NB4 (cell line): Measurements from ENCODE around the gene RAC2.

ENCODE experiments used
- DNase-seq: peaks from one replicate; pipeline ENCODE4 v3.0.0; 2010; ENCODE audit warnings: low read depth
- H3K4me3 ChIP-seq: one replicate; pipeline ENCODE4 v1.5.1; 2011; ENCODE audit warnings: mild to moderate bottlenecking, low read depth, low read length, moderate library complexity
- MYC ChIP-seq: IDR thresholded peaks from 2 replicates; pipeline ENCODE4 v1.6.1; 2011; ENCODE audit warnings: low read depth, low read length
- POLR2A ChIP-seq: IDR thresholded peaks from 2 replicates; pipeline ENCODE4 v1.6.1; 2011; ENCODE audit warnings: mild to moderate bottlenecking; ENCODE audit not compliant: insufficient read length; ENCODE audit errors: extremely low read depth
- TF ChIP-seq, protein P1 (sequence below): IDR thresholded peaks from 2 replicates; pipeline ENCODE4 v1.6.1; 2011; ENCODE audit warnings: low read depth, low read length
- TF ChIP-seq, protein P2 (sequence below): IDR thresholded peaks from one replicate; pipeline ENCODE4 v1.5.1; 2012; ENCODE audit warnings: low read depth, low read length

The RAC2 gene

GRCh38 chr22:37180531-37181231, 63.4 kb downstream of the RAC2 start:
- TF ChIP-seq, protein P1, sequence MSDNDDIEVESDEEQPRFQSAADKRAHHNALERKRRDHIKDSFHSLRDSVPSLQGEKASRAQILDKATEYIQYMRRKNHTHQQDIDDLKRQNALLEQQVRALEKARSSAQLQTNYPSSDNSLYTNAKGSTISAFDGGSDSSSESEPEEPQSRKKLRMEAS, result no peak
- TF ChIP-seq MYC (no peak), POLR2A (no peak)
- TF ChIP-seq, protein P2, sequence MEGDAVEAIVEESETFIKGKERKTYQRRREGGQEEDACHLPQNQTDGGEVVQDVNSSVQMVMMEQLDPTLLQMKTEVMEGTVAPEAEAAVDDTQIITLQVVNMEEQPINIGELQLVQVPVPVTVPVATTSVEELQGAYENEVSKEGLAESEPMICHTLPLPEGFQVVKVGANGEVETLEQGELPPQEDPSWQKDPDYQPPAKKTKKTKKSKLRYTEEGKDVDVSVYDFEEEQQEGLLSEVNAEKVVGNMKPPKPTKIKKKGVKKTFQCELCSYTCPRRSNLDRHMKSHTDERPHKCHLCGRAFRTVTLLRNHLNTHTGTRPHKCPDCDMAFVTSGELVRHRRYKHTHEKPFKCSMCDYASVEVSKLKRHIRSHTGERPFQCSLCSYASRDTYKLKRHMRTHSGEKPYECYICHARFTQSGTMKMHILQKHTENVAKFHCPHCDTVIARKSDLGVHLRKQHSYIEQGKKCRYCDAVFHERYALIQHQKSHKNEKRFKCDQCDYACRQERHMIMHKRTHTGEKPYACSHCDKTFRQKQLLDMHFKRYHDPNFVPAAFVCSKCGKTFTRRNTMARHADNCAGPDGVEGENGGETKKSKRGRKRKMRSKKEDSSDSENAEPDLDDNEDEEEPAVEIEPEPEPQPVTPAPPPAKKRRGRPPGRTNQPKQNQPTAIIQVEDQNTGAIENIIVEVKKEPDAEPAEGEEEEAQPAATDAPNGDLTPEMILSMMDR, result no peak
- no peak for DNase-seq
- H3K4me3 ChIP-seq, result no peak overlapping the region

DNA sequence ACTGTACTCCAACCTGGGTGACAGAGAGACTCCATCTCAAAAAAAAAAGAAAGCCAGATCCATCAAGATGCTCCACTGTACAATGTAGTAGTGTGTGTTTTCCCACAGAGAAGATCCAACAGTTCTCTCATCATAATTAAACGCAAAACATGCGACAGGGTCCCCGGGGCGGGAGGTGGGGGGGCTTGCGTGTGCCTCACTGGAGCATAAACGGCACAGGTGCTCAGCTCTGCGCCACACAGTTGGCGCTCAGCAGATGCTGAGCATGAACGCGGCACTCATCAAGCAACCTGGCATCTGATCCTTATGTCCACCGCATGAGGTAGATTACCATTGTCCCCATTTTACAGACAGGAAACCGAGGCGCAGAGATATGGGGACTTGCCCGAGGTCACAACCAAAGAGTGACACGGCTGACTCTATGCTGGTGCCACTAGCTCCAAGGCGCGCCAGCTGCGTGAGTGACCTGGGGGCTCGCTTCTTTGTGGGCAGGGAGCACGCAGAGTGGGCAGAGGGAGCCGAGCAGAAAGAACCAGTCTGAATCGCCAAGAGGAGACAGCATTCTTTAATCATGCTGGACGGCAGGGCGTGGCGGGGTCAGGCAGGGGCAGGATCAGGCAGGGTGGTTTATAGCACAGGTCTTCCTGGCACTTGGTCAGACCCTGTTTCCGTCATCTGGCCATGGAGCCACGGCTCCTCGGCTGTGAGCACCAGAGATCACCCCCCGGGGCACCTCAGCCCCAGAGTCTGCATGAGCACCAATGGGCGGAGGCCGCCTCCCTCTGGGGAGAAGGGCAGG, 64.2 kb downstream of the RAC2 start:
- no peak for DNase-seq
- TF ChIP-seq, protein P2, result no peak
- TF ChIP-seq, protein P1, result no peak

GRCh38 chr22:37179126-37179470, 65.0 kb downstream of the RAC2 start:
- DNase-seq, result no peak
- no peak overlapping the region for H3K4me3 ChIP-seq
- TF ChIP-seq POLR2A, result no peak
- TF ChIP-seq, protein P1, result no peak
- TF ChIP-seq, protein P2, result no peak
- no peak for TF ChIP-seq MYC

More for the DNA sequence above, 64.2 kb downstream of the RAC2 start:
- H3K4me3 ChIP-seq, result no peak overlapping the region

DNA sequence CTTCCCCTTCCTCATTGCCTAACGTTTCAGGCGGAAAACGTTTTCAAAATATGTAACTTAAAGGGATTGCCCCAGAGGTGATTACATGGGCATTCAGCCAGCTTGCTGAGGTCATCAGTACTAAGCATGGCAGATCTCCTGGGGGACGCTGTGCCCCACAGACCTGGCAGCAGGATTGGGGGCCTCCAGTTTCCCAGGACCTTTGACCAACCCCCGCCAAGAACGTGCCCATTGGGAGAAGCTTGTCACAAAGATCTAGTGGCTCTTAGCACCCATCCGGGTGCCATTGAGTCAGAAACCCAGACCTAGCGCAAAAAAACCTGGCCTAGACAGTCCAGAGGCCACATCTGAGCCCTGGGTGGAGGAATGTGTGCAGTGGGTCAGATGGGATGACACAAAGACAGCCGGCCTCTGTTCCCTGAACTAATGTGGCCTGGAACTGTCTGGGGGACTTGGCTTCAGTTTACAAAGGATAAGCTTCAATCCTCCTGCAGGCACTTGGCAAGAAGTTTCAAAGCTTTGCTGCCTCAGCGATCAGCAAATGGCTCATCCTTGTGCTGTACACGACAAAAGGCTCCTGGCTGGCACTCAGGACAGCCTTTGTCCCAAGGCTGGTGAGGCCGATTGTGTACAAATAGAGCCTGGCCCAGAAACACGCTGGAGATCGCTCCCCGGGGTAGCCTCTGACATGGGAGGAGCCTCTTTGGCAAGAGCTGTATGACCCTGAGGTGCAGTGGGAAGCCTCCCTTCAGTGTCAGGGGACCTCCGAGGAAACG, 65.5 kb downstream of the RAC2 start:
- no peak overlapping the region for H3K4me3 ChIP-seq
- DNase-seq, result no peak

DNA sequence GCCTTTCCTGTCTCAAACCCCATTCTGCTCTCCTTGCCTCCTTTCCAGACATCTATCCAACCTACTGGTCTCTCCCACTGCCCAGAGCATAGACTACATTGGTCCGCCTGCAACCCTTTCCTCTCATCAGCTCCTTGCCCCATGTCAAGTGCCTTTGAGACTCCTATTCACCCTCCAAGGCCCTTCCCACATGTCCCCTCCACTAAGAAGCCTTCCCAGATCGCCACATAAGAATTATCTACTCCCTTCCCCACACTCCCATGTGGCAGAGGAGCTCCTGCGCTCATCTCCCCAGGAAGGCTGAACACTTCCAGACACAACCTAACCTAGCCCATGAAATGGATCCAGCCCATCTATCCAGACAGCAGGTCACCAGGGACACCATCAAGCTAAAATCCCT, 66.3 kb downstream of the RAC2 start:
- DNase-seq, result no peak
- no peak overlapping the region for H3K4me3 ChIP-seq
- no peak for TF ChIP-seq MYC
- TF ChIP-seq, protein P1, result no peak
- TF ChIP-seq, protein P2, result no peak
- TF ChIP-seq POLR2A, result no peak

More for the DNA sequence above, 65.5 kb downstream of the RAC2 start:
- TF ChIP-seq POLR2A (no peak), MYC (no peak)
- TF ChIP-seq, protein P2, result no peak
- TF ChIP-seq, protein P1, result no peak
